DND-41 (cell line): ENCODE results near the gene TRAK1.

Experiments used
- ATAC-seq: fragments of 200-7000 bp; cut with Tn5 transposase; 3 replicates; pipeline ENCODE4 v1.9.1; 2021; ENCODE audit warnings: low read depth; ENCODE audit not compliant: insufficient read depth
- DNase-seq: peaks from one replicate; pipeline ENCODE4 v3.0.0-alpha.2; 2020
- H2AFZ ChIP-seq: 2 replicates; pipeline ENCODE4 v1.6.0; 2012; ENCODE audit warnings: low read depth, low read length
- H3K27ac ChIP-seq: 2 replicates; pipeline ENCODE4 v1.5.1; 2012; ENCODE audit warnings: low read length, inconsistent platforms
- H3K27me3 ChIP-seq: fragments of 200-600 bp; sonication (generic); 2 replicates; pipeline ENCODE4 v1.6.0; 2012; ENCODE audit warnings: low read length, mild to moderate bottlenecking, inconsistent platforms; ENCODE audit not compliant: insufficient read depth, poor library complexity
- H3K36me3 ChIP-seq: 2 replicates; pipeline ENCODE4 v1.5.1; 2012; ENCODE audit warnings: low read length, inconsistent platforms; ENCODE audit not compliant: insufficient read depth
- H3K4me1 ChIP-seq: 2 replicates; pipeline ENCODE4 v1.5.1; 2012; ENCODE audit warnings: mild to moderate bottlenecking, low read length; ENCODE audit not compliant: insufficient read depth
- H3K4me2 ChIP-seq: 2 replicates; pipeline ENCODE4 v1.6.0; 2012; ENCODE audit warnings: mild to moderate bottlenecking, moderate library complexity, low read length, inconsistent platforms; ENCODE audit not compliant: insufficient read depth
- H3K4me3 ChIP-seq, 2 experiments: fragments of 200-600 bp in 1 of 2; shearing (Covaris generic) in 1 of 2; 2 replicates each; pipeline ENCODE4 v1.5.1; 2012 to 2016; ENCODE audit warnings: inconsistent platforms in 2 of 2, low read length in 2 of 2, mild to moderate bottlenecking in 2 of 2, low read depth in 1 of 2, moderate library complexity in 1 of 2
- H3K79me2 ChIP-seq: 2 replicates; pipeline ENCODE4 v1.6.0; 2012; ENCODE audit warnings: low read length, inconsistent platforms; ENCODE audit not compliant: insufficient read depth
- H3K9ac ChIP-seq: 2 replicates; pipeline ENCODE4 v1.6.0; 2012; ENCODE audit warnings: low read depth, mild to moderate bottlenecking, inconsistent platforms, low read length, moderate library complexity
- H3K9me3 ChIP-seq: 2 replicates; pipeline ENCODE4 v1.5.1; 2012; ENCODE audit warnings: low read length, moderate library complexity, mild to moderate bottlenecking, inconsistent platforms; ENCODE audit not compliant: insufficient read depth, severe bottlenecking
- H4K20me1 ChIP-seq: 2 replicates; pipeline ENCODE4 v1.6.0; 2012; ENCODE audit warnings: low read length; ENCODE audit not compliant: insufficient read depth
- EZH2 ChIP-seq: IDR thresholded peaks from 3 replicates; pipeline ENCODE4 v1.6.1; 2012; ENCODE audit warnings: borderline replicate concordance, low read depth, mild to moderate bottlenecking, moderate library complexity, low read length, inconsistent platforms; ENCODE audit not compliant: severe bottlenecking
- TF ChIP-seq, protein P1 (sequence below): IDR thresholded peaks from 2 replicates; pipeline ENCODE4 v1.5.1; 2012; ENCODE audit warnings: borderline replicate concordance, low read length, moderate library complexity, mild to moderate bottlenecking; ENCODE audit not compliant: poor library complexity, severe bottlenecking; ENCODE audit errors: extremely low read depth

TRAK1 gene

GRCh38 chr3:42090973-42091731 is at the start of gene TRAK1:
TSS of gene TRAK1 (plus strand) at chr3:42091357. CDS start at chr3:42091470, 113 bp downstream.
- Histone ChIP-seq H3K36me3 (no peaks in the 10 kb centered on the region), H3K9me3 (no peaks in the 10 kb centered on the region), H3K4me1 (no peaks in the 10 kb centered on the region), H3K27ac (no peak within 1 kb of the TSS), H3K4me3 (no peak within 1 kb of the TSS), H3K4me2 (no peak within 1 kb of the TSS), H3K79me2 (no peaks in the 10 kb centered on the region), H2AFZ (no peak within 1 kb of the TSS), H4K20me1 (no peaks in the 10 kb centered on the region), H3K9ac (no peak within 1 kb of the TSS), H3K27me3 (no peaks in the 10 kb centered on the region)
- TF ChIP-seq, protein P1, sequence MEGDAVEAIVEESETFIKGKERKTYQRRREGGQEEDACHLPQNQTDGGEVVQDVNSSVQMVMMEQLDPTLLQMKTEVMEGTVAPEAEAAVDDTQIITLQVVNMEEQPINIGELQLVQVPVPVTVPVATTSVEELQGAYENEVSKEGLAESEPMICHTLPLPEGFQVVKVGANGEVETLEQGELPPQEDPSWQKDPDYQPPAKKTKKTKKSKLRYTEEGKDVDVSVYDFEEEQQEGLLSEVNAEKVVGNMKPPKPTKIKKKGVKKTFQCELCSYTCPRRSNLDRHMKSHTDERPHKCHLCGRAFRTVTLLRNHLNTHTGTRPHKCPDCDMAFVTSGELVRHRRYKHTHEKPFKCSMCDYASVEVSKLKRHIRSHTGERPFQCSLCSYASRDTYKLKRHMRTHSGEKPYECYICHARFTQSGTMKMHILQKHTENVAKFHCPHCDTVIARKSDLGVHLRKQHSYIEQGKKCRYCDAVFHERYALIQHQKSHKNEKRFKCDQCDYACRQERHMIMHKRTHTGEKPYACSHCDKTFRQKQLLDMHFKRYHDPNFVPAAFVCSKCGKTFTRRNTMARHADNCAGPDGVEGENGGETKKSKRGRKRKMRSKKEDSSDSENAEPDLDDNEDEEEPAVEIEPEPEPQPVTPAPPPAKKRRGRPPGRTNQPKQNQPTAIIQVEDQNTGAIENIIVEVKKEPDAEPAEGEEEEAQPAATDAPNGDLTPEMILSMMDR: no peak
- no peak for TF ChIP-seq EZH2
- no peak for DNase-seq
- ATAC-seq: no peak

DNA sequence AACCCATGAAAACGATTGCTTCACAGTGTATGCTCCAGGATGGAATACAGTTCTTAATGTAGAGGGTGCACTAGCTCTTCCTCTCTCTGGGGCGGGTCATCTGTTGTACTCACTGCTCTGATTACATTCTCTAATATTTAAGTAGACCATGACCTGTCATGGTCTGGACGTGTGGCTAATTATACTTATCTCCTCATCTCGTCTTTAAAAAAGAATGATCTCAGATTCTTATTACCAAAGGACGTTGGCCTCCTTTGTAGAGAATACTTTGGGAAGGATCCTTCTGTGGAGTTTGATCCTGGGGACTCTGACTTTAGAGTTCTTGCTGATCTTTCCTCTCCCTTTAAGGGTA is 48.4 kb upstream of the TRAK1 start:
- no peaks in the 10 kb centered on the region for H3K79me2 ChIP-seq

DNA sequence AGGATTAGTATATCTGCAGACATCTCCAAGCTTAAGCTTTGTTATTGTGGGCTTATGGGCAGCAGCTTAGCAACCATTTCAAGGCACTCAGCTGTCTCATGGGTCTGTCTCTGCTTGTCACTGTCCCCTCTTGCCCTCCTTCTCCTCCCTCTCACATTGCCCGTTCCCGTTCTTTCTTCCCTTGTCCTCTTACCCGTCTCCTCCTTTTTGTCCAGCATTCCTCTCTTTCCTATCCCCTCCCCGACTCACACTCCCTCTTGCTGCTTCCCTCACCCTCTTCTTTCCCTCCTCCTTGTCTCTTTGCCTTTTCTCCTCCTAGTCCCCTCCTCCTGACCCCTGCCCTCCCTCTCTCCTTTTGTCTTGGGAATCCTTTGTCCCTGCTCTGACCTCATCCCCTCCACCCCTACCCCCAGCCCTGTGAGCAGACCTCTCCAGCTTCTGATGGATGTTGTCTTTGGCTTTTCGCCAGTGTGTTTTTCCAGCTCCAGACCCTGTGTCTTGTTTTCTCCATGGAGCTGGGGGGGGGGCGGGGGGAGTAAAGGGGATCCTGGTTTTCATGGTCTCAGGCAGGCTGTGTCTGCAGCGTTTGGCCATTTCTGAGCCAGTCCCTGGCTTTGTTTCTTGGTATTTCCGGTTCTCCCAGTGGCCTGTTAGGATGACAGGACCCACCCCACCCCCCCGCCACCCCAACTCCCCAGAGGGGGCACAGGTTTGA is 47.9 kb upstream of the TRAK1 start:
- Histone ChIP-seq H3K9ac (no peak overlapping the region), H3K27ac (no peak overlapping the region)

More for the DNA sequence above, 48.4 kb upstream of the TRAK1 start:
- no peak overlapping the region for H2AFZ ChIP-seq
- no peaks in the 10 kb centered on the region for H3K4me1 ChIP-seq
- H3K36me3 ChIP-seq: no peaks in the 10 kb centered on the region
- H3K9me3 ChIP-seq: no peaks in the 10 kb centered on the region
- no peak overlapping the region for H3K9ac ChIP-seq
- DNase-seq: no peak
- no peaks in the 10 kb centered on the region; the same call in 1 of the 2 replicates for H4K20me1 ChIP-seq
- TF ChIP-seq, protein P1: no peak
- TF ChIP-seq EZH2: no peak
- ATAC-seq: no peak
- no peaks in the 10 kb centered on the region for H3K27me3 ChIP-seq
- H3K4me2 ChIP-seq: no peak overlapping the region
- H3K27ac ChIP-seq: no peak overlapping the region
- no peak overlapping the region for H3K4me3 ChIP-seq

More for the DNA sequence above, 47.9 kb upstream of the TRAK1 start:
- ATAC-seq (no peak), DNase-seq (no peak)
- Histone ChIP-seq H3K4me3 (no peak overlapping the region), H3K27me3 (no peaks in the 10 kb centered on the region), H3K4me2 (no peak overlapping the region), H4K20me1 (no peaks in the 10 kb centered on the region; the same call in 1 of the 2 replicates), H3K4me1 (no peaks in the 10 kb centered on the region), H2AFZ (no peak overlapping the region), H3K36me3 (no peaks in the 10 kb centered on the region), H3K79me2 (no peaks in the 10 kb centered on the region), H3K9me3 (no peaks in the 10 kb centered on the region)
- TF ChIP-seq EZH2: no peak
- TF ChIP-seq, protein P1: no peak
